Bronchial epithelial cell (primary cell): ENCODE measurements around the gene SLC23A3. TPM values are rescaled to one million over a fixed set of nuclear protein-coding genes. Genes with fewer than 3 reads are reported as not detected.

Experiments used
- DNase-seq: peaks from one replicate; pipeline ENCODE4 v3.0.0-alpha.2; 2010; ENCODE audit warnings: low read depth
- FAIRE-seq: peaks from 2 replicates; lab custom pipeline; 2011; peaks lifted over from hg19 to GRCh38; lab: Jason Lieb, UNC
- H3K27me3 ChIP-seq: 2 replicates; pipeline ENCODE4 v1.5.1; 2011; ENCODE audit warnings: low read length; ENCODE audit not compliant: control insufficient read depth, insufficient read depth
- H3K36me3 ChIP-seq: 2 replicates; pipeline ENCODE4 v1.5.1; 2011; ENCODE audit warnings: low read length; ENCODE audit not compliant: control insufficient read depth, insufficient read depth
- H3K4me3 ChIP-seq: 2 replicates; pipeline ENCODE4 v1.5.1; 2011; ENCODE audit warnings: mild to moderate bottlenecking, low read depth, low read length, control low read depth
- total RNA-seq: library from RNA; depleted of rRNA; stranded (reverse); fragments of >200 nt; gene quantifications from 2 replicates; pipeline ENCODE4 v1.2.1, GENCODE V29; 2014
- TF ChIP-seq, protein P1 (sequence below): IDR thresholded peaks from 2 replicates; pipeline ENCODE4 v1.5.1; 2011; ENCODE audit warnings: mild to moderate bottlenecking, moderate library complexity, low read length, control low read depth, inconsistent platforms; ENCODE audit not compliant: insufficient read depth, severe bottlenecking

The SLC23A3 gene
- total RNA-seq, 1 donor from 2014 or later: 1.3 TPM

DNA sequence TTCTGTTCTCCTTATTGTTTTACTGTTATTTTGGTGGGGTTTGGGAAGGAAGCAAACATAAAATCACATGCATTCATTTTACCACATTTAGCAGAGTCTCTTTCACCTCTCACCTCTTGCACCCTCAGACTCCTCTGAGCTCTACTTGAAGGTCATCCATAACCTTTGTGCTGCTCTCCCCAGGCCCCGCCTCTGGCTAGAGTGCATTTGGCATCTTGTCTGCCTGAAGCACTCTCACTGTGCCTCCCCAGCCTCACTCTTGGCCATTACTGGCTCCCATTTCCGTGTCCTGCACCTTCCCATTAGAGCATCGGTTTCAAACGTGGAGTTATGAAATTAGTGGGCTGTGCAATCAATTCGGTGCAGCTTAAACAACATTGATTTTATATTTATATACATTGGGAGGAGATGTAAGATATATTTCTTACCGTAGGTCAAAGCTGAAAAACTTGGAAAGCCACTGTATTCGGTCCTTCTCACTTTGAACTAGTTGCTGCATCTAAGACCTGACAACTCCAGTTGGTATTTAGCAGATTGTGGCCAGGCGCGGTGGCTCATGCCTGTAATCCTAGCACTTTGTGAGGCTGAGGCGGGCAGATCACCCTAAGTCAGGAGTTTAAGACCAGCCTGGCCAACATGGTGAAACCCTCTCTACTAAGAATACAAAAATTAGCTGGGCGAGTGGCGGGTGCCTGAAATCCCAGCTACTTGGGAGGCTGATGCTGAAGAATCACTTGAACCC lies 29.8 kb upstream of the SLC23A3 start:
- Histone ChIP-seq H3K4me3 (no peak overlapping the region), H3K27me3 (no peaks in the 10 kb centered on the region), H3K36me3 (no peaks in the 10 kb centered on the region)
- TF ChIP-seq, protein P1, sequence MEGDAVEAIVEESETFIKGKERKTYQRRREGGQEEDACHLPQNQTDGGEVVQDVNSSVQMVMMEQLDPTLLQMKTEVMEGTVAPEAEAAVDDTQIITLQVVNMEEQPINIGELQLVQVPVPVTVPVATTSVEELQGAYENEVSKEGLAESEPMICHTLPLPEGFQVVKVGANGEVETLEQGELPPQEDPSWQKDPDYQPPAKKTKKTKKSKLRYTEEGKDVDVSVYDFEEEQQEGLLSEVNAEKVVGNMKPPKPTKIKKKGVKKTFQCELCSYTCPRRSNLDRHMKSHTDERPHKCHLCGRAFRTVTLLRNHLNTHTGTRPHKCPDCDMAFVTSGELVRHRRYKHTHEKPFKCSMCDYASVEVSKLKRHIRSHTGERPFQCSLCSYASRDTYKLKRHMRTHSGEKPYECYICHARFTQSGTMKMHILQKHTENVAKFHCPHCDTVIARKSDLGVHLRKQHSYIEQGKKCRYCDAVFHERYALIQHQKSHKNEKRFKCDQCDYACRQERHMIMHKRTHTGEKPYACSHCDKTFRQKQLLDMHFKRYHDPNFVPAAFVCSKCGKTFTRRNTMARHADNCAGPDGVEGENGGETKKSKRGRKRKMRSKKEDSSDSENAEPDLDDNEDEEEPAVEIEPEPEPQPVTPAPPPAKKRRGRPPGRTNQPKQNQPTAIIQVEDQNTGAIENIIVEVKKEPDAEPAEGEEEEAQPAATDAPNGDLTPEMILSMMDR: no peak
- DNase-seq: no peak
- FAIRE-seq: no peak

DNA sequence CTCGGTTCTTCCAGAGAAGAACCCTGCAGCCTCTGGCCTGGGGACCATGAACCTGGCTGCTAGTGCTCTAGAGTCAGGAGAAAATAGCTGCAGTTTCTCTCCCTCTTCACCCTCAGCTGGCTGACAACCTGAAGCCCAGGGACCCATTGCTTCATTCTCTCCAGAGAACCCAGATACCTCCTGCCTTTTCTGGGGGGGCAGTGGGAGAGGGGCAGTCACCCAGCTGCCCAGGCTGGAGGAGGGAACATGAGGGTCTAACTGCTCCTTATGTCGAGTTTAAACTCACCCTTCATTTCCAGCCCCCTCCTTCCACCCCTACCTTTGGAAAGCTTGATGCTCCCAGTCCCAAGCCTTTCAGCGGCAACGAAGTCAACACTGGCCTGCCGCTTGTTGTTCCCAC lies 29.1 kb upstream of the SLC23A3 start:
- DNase-seq: no peak
- TF ChIP-seq, protein P1: no peak
- Histone ChIP-seq H3K4me3 (no peak overlapping the region), H3K36me3 (no peaks in the 10 kb centered on the region), H3K27me3 (no peaks in the 10 kb centered on the region)
- no peak for FAIRE-seq

DNA sequence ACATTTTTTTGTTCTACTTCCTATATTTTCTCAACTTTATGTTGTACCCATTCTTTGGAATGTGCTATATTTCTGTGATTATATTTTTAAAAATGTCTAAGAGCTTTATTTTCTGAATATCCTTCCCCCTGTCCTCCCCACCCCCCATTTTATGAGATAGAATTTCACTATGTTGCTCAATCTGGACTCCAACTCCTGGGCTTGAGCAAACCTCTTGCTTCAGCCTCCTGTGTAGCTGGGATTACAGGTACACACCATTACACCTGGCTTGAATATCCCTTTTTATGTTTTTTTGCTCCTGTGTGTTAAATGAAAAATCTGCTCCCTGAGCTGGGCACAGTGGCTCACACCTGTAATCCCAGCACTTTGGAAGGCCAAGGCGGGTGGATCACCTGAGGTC lies 27.6 kb upstream of the SLC23A3 start:
- no peak for FAIRE-seq

DNA sequence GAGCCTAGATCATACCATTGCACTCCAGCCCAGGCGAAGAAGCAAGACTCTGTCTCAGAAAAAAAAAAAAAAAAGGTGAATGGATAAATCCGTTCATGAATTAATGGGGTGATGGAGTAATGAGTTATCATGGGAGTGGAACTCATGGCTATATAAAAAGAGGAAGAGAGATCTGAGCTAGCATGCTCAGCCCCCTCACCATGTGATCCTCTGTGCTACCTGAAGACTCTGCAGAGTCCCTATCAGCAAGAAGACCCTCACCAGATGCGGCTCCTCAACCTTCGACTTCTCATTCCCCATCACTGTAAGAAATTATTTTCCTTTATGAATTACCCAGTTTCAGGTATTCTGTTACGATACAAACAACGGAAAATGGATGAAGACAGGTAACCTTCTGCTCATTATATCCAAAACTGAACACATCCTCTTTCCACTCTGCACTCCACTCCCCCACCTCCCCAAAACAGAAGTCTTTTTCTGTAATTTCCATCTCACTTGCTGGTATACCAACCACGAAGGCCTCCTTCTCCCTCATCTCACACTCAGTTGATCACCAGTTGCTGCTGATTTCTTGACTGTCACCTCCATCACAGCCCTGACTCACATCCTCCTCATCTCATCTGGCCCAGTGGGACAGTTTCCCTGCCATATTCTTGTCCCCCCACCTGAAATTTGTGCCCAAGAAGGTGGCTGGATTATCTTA lies 17.1 kb upstream of the SLC23A3 start:
- H3K27me3 ChIP-seq: no peaks in the 10 kb centered on the region
- no peak for FAIRE-seq
- peaks cover 16% of the 10 kb centered on the region for H3K36me3 ChIP-seq
- H3K4me3 ChIP-seq: no peak overlapping the region
- TF ChIP-seq, protein P1: no peak
- no peak for DNase-seq

More for the DNA sequence above, 27.6 kb upstream of the SLC23A3 start:
- H3K36me3 ChIP-seq: no peaks in the 10 kb centered on the region
- TF ChIP-seq, protein P1: no peak
- H3K27me3 ChIP-seq: no peaks in the 10 kb centered on the region
- DNase-seq: no peak
- no peak overlapping the region for H3K4me3 ChIP-seq

DNA sequence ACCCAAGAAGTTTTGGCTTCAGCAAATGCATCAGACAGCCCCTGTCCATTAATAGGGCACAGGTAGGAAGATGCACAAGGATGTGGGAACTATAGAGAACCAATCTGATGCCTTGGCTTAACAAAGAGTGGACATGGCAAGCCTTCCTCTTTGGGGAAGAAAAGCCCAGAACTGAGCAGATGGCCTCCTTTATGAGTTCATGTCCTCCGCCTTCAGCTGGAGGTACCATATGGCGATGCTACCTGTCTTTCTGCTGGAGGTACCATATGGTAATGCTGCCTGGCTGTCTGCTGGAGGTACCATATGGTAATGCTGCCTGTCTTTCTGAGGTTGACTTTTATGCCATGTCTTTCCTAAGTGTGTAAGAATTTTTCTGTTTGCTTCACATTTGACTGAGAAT lies 14.3 kb upstream of the SLC23A3 start:
- H3K27me3 ChIP-seq: no peaks in the 10 kb centered on the region
- no peak for FAIRE-seq
- peaks cover 30% of the 10 kb centered on the region for H3K36me3 ChIP-seq
- H3K4me3 ChIP-seq: no peak overlapping the region
- TF ChIP-seq, protein P1: no peak
- DNase-seq: no peak
